Right lung (tissue), 5 donors: ENCODE measurements around the gene UFD1. TPM values are rescaled to one million over a fixed set of nuclear protein-coding genes. Genes with fewer than 3 reads are reported as not detected.

Experiments
- DNase-seq, 2 donors: peaks; one replicate each; pipeline ENCODE4 v3.0.0-alpha.2; 2013
- polyA plus RNA-seq, 5 donors: library from polyadenylated mRNA; unstranded; fragments of 120-200 nt; gene quantifications; one replicate each; pipeline versions ENCODE4 v1.2.1 to v1.2.3, GENCODE V29; 2013; ENCODE audit warnings: inconsistent platforms in 1 of 5, low replicate concordance in 1 of 5; ENCODE audit not compliant: insufficient read length in 5 of 5, insufficient read depth in 1 of 5

The UFD1 gene
- polyA plus RNA-seq, 5 donors = 58.6 to 76.8 (median 66.4) TPM

GRCh38 chr22:19400881-19401280, 78.1 kb downstream of the UFD1 start:
- DNase-seq = no peak

Other genes with a start within 250 kb of the UFD1 start
- 10 to 100 TPM in 1 of 5 donors, 1 to 10 TPM in 4; 7.4 to 10.2 (median 9.0) TPM for gene CLTCL1, start 187.5 kb downstream of the UFD1 start, polyA plus RNA-seq
- gene HIRA, start 47.5 kb downstream of the UFD1 start, polyA plus RNA-seq = 10 to 100 TPM; 21.1 to 28.3 (median 25.5) TPM
- gene MRPL40, start 46.6 kb downstream of the UFD1 start, polyA plus RNA-seq = 10 to 100 TPM; 35.6 to 44.2 (median 42.7) TPM
- gene C22orf39, start 31.5 kb downstream of the UFD1 start, polyA plus RNA-seq = 10 to 100 TPM; 37.2 to 43.0 (median 41.4) TPM
- 10 to 100 TPM in 4 of 5 donors, 1 to 10 TPM in 1; 10.0 to 24.7 (median 18.3) TPM for gene CDC45, start 727 bp upstream of the UFD1 start, polyA plus RNA-seq
- 100 to 1,000 TPM in 1 of 5 donors, 10 to 100 TPM in 4; 40.8 to 111 (median 60.9) TPM for gene CLDN5, start 45.2 kb upstream of the UFD1 start, polyA plus RNA-seq
- gene SEPTIN5, start 235.3 kb upstream of the UFD1 start, polyA plus RNA-seq = 10 to 100 TPM; 51.6 to 77.5 (median 64.8) TPM
- gene GP1BB, start 244.3 kb upstream of the UFD1 start, polyA plus RNA-seq = 10 to 100 TPM in 1 of 5 donors, 1 to 10 TPM in 4; 5.5 to 14.0 (median 6.0) TPM